PFSK-1 (cell line): Measurements from ENCODE around the gene KIF23.

Experiments used
- POLR2AphosphoS5 ChIP-seq: IDR thresholded peaks from 2 replicates; pipeline ENCODE4 v1.6.1; 2012; ENCODE audit warnings: low read depth, mild to moderate bottlenecking, control low read depth, low read length, moderate library complexity
- REST ChIP-seq, 2 experiments: IDR thresholded peaks; 2 replicates each; pipeline versions ENCODE4 v1.6.1 to v1.8.0; 2011 to 2012; ENCODE audit warnings: low read depth in 2 of 2, low read length in 2 of 2, control low read depth in 1 of 2, inconsistent platforms in 1 of 2, mild to moderate bottlenecking in 1 of 2, moderate library complexity in 1 of 2; ENCODE audit not compliant: insufficient read depth in 1 of 2
- SIN3A ChIP-seq: IDR thresholded peaks from 2 replicates; pipeline ENCODE4 v1.6.1; 2012; ENCODE audit warnings: mild to moderate bottlenecking, low read length, moderate library complexity, borderline replicate concordance; ENCODE audit not compliant: insufficient read depth

GRCh38 chr15:69424748-69425413 lies 10.7 kb downstream of the KIF23 start:
- TF ChIP-seq POLR2AphosphoS5 (no peak), SIN3A (no peak), REST (IDR thresholded peaks at IDR 0.05; ENCODE audit: insufficient read depth in 1 of 2, low read depth in 2 of 2, low read length in 2 of 2) (no peak)
